ENCODE data around the gene UBXN7. TPM values are rescaled to one million over a fixed set of nuclear protein-coding genes. Genes with fewer than 3 reads are reported as not detected.
"Not testable (repeated sequence)": the region's sequence is repeated elsewhere in the genome, so short reads cannot be mapped to it uniquely, and the experiment has no call there.

The UBXN7 gene
- total RNA-seq, 1 donor: 50.3 TPM

DNA sequence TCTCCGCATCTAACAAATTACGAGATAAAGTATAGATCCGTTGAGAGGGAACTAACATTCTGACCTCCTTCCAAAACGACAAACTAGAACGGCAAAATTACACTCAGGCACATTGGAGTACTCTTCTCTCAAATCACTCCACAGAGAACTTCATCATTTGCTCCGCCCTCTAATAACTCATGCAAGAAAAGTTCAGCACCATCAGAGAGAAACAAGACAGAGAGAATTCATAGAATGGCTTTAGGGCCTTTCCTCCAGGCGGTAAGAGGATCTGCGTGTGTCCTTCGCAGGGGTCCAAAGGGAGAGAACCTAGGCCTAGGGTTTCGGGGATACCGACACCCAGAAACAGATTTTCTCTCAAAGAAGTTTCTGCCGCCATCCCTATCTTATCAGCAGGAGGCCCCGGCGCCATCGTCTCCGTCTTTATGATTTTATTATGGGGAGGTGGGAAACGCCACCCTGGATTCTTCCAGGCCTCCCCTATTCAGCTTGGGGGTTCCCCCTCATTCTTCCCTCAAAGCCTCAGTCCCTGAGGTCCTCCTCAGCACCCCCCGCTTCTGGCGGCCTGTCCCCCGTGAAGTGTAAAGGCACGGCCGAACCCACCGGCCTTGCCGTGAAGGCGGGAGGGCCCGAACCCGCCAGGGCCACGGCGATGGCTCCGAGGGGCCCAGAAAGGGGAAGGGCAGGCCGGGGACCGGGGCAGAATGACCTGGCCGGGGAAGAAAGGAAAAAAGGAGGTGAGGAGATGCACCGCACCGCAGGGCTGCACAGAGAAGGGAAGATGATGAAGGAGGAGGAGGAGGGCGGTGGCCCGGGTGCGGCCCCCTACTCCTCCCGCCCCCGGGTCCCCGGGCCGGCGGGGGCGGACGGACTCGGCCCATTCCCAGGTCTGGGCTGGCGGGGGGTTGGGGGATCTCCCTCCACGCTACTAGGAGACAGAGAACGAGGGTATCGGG is 768 bp downstream of the UBXN7 start:
- Histone ChIP-seq H3K9me3 (ENCODE audit: low read depth, low read length) (no peaks in the 10 kb centered on the region), H3K4me1 (ENCODE audit: insufficient read depth, low read length) (peaks cover 26% of the 10 kb centered on the region), H3K27me3 (ENCODE audit: insufficient read depth, low read length) (no peaks in the 10 kb centered on the region), H3K4me3 (ENCODE audit: low read length) (peak overlapping the region; percentile 96)

DNA sequence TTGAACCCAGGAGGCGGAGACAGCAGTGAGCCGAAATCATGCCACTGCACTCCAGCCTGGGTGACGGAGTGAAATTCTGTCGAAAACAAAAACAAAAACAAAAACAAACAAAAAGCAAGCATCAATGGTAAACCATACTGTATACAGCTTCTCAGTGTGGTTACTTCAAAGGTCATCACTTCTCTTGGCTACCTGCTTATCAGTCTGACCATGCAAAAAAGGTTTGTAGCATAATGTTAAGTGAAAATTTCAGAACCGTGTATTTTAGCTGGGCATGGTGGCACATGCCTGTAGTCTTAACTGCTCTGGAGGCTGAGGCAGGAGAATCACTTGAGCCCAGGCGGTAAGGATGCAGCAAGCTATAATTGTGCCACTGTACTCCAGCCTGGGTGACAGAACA is 4.2 kb downstream of the UBXN7 start:
- Histone ChIP-seq H3K27me3 (ENCODE audit: insufficient read depth, low read length) (no peaks in the 10 kb centered on the region), H3K9me3 (ENCODE audit: low read depth, low read length) (no peaks in the 10 kb centered on the region), H3K4me1 (ENCODE audit: insufficient read depth, low read length) (peaks cover 34% of the 10 kb centered on the region), H3K4me3 (ENCODE audit: low read length) (no peak overlapping the region)

DNA sequence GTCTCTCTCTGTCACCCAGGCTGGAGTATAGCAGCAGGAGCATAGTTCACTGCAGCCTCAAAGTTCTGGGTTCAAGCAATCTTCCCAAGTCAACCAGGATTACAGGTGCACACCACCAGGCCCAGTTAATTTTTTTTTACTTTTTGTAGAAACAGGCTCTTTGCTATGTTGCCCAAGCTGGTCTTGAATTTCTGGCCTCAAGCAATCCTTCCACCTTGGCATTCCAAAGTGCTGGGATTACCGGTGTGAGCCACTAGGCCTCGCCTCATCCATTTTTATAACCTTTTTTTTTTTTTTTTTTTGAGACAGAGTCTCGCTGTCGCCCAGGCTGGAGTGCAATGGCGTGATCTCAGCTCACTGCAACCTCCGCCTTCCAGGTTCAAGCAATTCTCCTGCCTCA is 7.8 kb downstream of the UBXN7 start:
- not testable (repeated sequence) for H3K27me3 ChIP-seq (ENCODE audit: insufficient read depth, low read length); H3K4me3 ChIP-seq (ENCODE audit: low read length); H3K9me3 ChIP-seq (ENCODE audit: low read depth, low read length)
- peaks cover 19% of the 10 kb centered on the region for H3K4me1 ChIP-seq (ENCODE audit: insufficient read depth, low read length)

DNA sequence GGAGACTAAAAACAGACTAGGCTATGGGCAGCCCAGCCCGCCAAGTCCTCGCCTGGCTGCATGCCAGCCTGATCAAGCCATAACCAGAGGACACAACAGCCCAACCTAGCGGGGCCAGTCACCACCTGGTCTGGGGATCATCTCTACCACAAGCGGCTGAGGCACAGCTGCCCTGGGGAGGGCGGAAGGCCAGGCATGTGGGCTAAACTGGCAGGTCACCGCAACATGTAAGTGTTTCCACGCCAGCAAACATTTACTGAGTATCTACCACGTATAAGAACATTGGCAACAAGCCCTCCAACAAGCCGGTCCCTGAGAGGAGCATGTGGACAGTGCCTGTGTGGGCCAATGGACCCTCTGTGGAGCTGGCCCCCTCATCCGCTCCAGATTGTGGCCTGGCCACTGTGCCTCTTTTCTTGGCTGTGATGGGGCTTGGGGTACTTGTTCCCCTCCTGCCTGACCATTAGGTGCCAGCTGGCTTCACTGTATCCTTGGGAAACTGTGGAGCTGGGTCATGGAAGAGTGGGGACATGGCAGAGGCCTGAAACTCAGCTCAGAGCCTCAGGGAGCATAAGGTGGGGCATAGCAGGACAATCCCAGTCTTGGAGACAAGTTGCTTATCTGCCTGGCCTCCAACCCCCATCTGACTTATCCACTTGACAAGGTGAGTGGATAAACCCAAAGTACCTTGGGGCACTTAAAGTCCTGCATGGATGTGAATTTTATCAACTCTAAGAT is 9.0 kb downstream of the UBXN7 start:
- Histone ChIP-seq H3K4me3 (ENCODE audit: low read length) (no peak overlapping the region), H3K27me3 (ENCODE audit: insufficient read depth, low read length) (no peaks in the 10 kb centered on the region), H3K4me1 (ENCODE audit: insufficient read depth, low read length) (peaks cover 24% of the 10 kb centered on the region), H3K9me3 (ENCODE audit: low read depth, low read length) (no peaks in the 10 kb centered on the region)

DNA sequence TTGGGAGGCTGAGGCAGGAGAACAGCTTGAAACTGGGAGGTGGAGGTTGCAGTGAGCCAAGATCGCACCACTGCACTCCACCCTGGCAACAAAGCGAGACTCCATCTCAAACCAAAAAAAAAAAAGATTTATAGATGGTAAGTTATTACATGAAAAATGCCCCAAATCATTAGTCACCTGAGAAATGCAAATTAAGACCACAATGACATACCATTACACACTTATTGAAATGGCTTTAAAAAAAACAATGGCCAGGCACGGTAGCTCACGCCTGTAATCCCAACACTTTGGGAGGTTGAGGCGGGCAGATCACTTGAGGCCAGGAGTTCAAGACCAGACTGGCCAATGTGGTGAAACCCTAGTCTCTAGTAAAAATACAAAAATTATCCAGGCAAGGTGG is 10.6 kb downstream of the UBXN7 start:
- peaks cover 33% of the 10 kb centered on the region for H3K4me1 ChIP-seq (ENCODE audit: insufficient read depth, low read length)
- not testable (repeated sequence) for H3K9me3 ChIP-seq (ENCODE audit: low read depth, low read length); H3K4me3 ChIP-seq (ENCODE audit: low read length); H3K27me3 ChIP-seq (ENCODE audit: insufficient read depth, low read length)

DNA sequence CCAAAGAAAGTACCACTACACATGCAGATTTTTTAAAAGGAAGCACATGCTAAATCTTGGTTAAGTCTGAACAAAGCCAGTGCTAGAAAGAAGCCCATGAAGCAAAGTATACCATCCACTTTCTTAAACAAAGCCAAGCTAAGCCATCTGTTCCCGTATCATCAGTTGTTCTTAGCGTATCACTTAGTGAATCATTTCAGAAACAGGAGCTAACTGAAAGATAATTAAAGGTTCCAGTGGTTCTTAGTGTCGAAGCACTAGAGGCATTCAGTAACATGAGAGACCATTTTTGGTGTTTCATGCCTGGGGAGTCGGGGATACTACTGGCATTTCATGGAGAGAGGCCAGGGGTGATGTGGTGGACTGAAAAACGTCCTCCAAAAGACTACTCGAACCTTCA is 12.8 kb downstream of the UBXN7 start:
- Histone ChIP-seq H3K27me3 (ENCODE audit: insufficient read depth, low read length) (no peaks in the 10 kb centered on the region), H3K4me1 (ENCODE audit: insufficient read depth, low read length) (peaks cover 44% of the 10 kb centered on the region), H3K4me3 (ENCODE audit: low read length) (no peak overlapping the region), H3K9me3 (ENCODE audit: low read depth, low read length) (no peaks in the 10 kb centered on the region)

DNA sequence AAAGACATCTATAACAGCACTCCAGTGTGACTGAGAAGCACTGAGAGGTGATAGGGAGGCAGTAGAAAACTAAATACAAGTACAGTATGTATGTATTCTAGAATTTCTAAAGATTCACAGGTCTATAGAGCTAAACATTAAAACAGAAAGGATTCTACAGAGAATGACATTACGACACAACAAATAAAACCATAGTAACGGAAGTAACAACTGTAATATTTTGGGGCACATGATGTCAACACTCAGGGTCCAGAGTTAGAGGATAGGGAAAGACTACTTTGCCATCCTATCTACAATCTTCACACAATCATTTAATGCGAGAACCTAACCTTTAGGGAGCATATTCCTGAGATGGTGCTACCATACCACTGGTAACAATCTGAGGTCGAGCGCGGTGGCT is 13.6 kb downstream of the UBXN7 start:
- Histone ChIP-seq H3K27me3 (ENCODE audit: insufficient read depth, low read length) (no peaks in the 10 kb centered on the region), H3K9me3 (ENCODE audit: low read depth, low read length) (no peaks in the 10 kb centered on the region), H3K4me1 (ENCODE audit: insufficient read depth, low read length) (peaks cover 38% of the 10 kb centered on the region), H3K4me3 (ENCODE audit: low read length) (no peak overlapping the region)

DNA sequence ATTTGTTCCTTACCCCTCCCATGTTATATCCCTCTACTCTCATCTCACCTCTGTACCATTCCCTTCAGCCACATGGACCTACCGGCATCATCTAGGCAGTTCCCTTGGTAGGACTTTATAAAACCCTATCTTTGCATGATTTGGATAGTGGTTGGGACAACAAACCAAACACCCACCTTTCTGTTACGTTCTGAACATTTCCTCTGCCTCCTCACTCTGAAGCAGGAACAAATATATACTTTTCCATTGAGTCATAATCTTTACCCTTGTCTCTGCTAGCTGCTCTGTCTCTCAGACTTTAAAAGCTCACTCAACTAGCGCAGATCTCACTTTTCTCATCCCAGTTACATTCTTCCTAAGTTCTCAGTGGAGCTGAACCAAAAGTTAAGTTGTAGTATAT is 17.8 kb downstream of the UBXN7 start:
- Histone ChIP-seq H3K4me1 (ENCODE audit: insufficient read depth, low read length) (peaks cover 39% of the 10 kb centered on the region), H3K4me3 (ENCODE audit: low read length) (no peak overlapping the region), H3K27me3 (ENCODE audit: insufficient read depth, low read length) (no peaks in the 10 kb centered on the region), H3K9me3 (ENCODE audit: low read depth, low read length) (no peaks in the 10 kb centered on the region)

DNA sequence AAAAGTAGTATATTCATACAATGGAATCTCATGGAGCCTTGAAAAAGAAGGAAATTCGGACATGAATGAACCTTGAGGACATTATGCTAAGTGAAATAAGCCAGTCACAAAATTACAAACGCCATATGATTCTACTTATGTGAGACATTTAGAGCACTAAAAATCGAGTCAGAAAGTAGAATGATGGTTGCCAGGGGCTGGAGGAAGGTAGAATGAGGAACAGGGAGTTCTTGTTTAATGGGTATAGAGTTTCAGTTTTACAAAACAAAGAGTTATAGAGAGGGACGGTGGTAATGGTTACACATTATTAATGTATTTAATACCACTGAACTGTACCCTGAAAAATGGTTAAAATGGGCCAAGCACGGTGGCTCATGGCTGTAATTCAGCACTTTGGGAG is 19.5 kb downstream of the UBXN7 start:
- H3K9me3 ChIP-seq (ENCODE audit: low read depth, low read length): no peaks in the 10 kb centered on the region

DNA sequence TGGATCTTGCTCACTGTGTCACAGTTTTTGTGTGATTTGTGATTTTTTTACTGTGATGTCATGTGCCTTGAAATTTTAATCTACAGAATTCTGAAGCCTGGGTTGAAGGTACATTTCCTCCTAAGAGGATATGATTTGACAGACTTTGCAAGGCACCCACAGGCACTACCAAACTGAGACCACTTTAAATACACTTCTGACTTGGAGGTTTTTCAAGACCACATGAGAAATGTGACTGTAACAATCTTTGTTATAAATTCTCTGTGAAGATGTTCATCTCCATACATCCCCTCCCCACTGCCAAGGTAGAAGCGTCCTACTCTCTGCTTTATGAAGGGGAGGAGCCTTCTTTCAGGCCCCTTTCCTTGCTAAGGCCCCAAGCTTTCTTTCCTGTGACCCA is 22.8 kb downstream of the UBXN7 start:
- H3K27me3 ChIP-seq (ENCODE audit: insufficient read depth, low read length): no peaks in the 10 kb centered on the region
- no peaks in the 10 kb centered on the region for H3K9me3 ChIP-seq (ENCODE audit: low read depth, low read length)
- H3K4me1 ChIP-seq (ENCODE audit: insufficient read depth, low read length): peaks cover 13% of the 10 kb centered on the region
- H3K4me3 ChIP-seq (ENCODE audit: low read length): no peak overlapping the region

More for the DNA sequence above, 19.5 kb downstream of the UBXN7 start:
- Histone ChIP-seq H3K4me3 (ENCODE audit: low read length) (no peak overlapping the region), H3K4me1 (ENCODE audit: insufficient read depth, low read length) (peaks cover 29% of the 10 kb centered on the region), H3K27me3 (ENCODE audit: insufficient read depth, low read length) (no peaks in the 10 kb centered on the region)

DNA sequence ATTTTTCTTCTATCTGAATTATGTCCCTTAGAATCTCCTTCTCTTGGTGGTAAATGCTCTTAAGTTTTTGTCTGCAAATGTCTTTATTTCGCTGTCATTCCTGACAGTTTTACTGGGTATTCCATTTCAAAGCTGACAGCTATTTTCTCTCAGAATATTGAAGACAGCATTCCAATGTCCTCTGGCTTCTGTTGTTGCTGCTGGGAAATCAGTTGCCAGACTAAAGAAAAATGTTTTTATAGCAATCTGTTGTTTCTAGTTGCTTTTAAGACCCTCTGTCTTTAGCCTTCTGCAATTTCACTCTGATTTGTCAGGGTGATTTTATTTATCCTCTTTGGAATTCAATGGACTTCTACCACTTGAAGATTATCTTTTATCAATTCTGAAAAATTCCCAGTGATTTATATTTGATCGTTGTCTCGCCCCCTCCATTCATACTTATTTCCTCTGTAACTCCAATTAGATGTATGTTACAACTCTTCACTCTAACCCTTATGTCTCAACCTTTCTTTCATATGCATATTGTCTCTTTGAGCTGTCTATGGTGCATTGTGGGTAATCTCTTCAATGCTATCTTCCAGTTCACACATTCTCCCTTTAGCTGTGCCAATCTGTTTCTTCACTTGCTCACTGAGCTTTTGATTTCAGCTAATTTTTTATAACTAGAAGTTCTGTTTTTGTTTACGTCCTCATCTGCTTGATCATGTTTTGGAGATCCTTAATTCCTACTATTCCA is 23.5 kb downstream of the UBXN7 start:
- Histone ChIP-seq H3K27me3 (ENCODE audit: insufficient read depth, low read length) (no peaks in the 10 kb centered on the region), H3K9me3 (ENCODE audit: low read depth, low read length) (no peaks in the 10 kb centered on the region), H3K4me1 (ENCODE audit: insufficient read depth, low read length) (peaks cover 13% of the 10 kb centered on the region), H3K4me3 (ENCODE audit: low read length) (no peak overlapping the region)

DNA sequence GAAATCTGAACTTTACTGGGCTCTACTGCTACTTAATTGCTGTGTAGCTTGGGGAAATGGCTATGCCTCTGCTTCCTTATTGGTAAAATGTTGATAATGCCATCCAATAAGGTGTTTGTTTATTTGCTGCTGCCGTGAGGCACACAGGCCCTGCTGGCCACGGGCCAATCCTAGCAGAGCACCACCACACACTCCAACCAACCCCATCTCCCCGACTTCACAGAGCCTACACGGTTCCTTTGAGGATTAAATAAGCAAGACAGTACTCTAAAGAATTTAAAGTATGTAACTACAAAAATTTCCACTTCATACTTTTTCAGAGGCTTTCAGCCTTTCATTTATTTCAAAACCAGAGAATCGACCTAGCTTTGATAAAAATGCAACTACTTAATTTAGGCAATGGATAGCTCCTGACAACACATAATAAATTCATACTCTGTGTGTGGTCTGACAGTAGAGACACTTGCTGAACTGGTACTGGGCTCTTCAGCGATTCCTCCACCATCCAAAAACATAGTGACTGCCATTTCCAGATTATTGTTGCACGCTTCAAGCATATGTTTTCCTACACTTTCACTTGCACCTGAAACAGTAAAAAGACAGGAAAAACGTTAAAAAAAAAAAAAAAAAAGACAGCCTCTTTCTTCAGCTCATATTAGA is 25.3 kb downstream of the UBXN7 start:
- Histone ChIP-seq H3K27me3 (ENCODE audit: insufficient read depth, low read length) (no peaks in the 10 kb centered on the region), H3K4me1 (ENCODE audit: insufficient read depth, low read length) (peaks cover 7% of the 10 kb centered on the region), H3K9me3 (ENCODE audit: low read depth, low read length) (no peaks in the 10 kb centered on the region), H3K4me3 (ENCODE audit: low read length) (no peak overlapping the region)

DNA sequence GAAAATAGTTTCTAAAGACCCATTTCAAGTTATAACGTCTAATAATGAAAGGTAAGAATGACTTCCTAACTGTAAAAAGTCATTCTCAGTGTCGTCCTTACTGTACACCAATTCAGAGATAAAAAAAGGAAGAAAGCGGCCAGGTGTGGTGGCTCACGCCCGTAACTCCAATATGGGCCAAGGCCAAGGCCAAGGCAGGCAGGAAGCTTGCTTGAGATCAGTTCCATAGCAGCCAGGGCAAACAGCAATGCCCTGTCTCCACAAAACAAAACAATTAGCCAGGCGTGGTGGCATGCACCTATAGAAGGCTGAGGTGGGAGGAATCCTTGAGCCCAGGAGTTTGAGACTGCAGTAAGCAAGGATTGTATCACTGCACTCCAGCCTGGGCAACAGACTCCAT is 31.9 kb downstream of the UBXN7 start:
- no peaks in the 10 kb centered on the region for H3K4me1 ChIP-seq (ENCODE audit: insufficient read depth, low read length)
- H3K4me3 ChIP-seq (ENCODE audit: low read length): no peak overlapping the region
- H3K9me3 ChIP-seq (ENCODE audit: low read depth, low read length): no peaks in the 10 kb centered on the region
- no peaks in the 10 kb centered on the region for H3K27me3 ChIP-seq (ENCODE audit: insufficient read depth, low read length)

DNA sequence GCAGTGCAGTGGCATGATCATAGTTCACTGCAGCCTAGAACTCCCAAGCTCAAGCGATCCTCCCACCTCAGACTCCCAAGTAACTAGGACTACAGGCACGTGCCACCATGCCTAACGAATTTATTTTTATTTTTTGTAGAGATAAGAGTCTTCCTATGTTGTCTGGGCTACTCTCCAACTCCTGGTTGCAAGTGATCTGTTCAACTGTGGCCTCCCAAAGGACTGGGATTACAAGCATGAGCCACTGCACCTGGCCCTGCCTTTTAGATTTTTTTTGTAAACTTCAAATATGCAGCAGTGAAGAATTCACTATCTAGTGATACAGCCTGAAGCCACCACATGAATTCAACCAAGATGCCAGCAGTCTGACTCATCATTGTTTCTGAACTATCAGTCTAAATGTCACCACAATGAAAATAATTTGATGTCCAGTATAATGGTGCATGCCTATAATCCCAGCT is 32.7 kb downstream of the UBXN7 start:
- H3K27me3 ChIP-seq (ENCODE audit: insufficient read depth, low read length): no peaks in the 10 kb centered on the region
- H3K4me3 ChIP-seq (ENCODE audit: low read length): no peak overlapping the region
- H3K9me3 ChIP-seq (ENCODE audit: low read depth, low read length): no peaks in the 10 kb centered on the region
- no peaks in the 10 kb centered on the region for H3K4me1 ChIP-seq (ENCODE audit: insufficient read depth, low read length)

Data from mononuclear cell (primary cell).